Left colon (tissue), 2 donors: Measurements from ENCODE around the gene PGC. TPM values are rescaled to one million over a fixed set of nuclear protein-coding genes. Genes with fewer than 3 reads are reported as not detected.

Source experiments
- ATAC-seq: fragments of 200-7000 bp; cut with Tn5 transposase; one replicate; pipeline ENCODE4 v1.9.1; 2020; ENCODE audit warnings: mild to moderate bottlenecking, moderate library complexity
- DNase-seq, 2 donors: peaks; one replicate each; pipeline ENCODE4 v3.0.0-alpha.2; 2020
- intact Hi-C, 2 donors: fragments of 100-400 bp; cut with DNase I in 1 of 2; cut with micrococcal nuclease in 1 of 2; formaldehyde crosslinking; loops; one replicate each; pipeline versions ENCODE4 v1.11.2 to v1.14.0; 2022; cut with DNase I, micrococcal nuclease
- long read RNA-seq: library from polyadenylated mRNA; unstranded; transcript quantifications from one replicate; pipeline ENCODE4 v2.0.0, GENCODE V29; 2021
- total RNA-seq, 2 donors: library from RNA; stranded (reverse); fragmentation: NEBNext Ultra II Directional; extraction: Animal tissue kit (Norgen Biotek cat#: 25700); gene quantifications; one replicate each; pipeline ENCODE4 v1.2.1, GENCODE V29; 2021
- donor health status: DM: no; HTN: no; CAD: no.
- donor health status: DM: yes; HTN: yes; CAD: no.

PGC gene
- total RNA-seq = not detected
- long read RNA-seq = 0 reads

DNA sequence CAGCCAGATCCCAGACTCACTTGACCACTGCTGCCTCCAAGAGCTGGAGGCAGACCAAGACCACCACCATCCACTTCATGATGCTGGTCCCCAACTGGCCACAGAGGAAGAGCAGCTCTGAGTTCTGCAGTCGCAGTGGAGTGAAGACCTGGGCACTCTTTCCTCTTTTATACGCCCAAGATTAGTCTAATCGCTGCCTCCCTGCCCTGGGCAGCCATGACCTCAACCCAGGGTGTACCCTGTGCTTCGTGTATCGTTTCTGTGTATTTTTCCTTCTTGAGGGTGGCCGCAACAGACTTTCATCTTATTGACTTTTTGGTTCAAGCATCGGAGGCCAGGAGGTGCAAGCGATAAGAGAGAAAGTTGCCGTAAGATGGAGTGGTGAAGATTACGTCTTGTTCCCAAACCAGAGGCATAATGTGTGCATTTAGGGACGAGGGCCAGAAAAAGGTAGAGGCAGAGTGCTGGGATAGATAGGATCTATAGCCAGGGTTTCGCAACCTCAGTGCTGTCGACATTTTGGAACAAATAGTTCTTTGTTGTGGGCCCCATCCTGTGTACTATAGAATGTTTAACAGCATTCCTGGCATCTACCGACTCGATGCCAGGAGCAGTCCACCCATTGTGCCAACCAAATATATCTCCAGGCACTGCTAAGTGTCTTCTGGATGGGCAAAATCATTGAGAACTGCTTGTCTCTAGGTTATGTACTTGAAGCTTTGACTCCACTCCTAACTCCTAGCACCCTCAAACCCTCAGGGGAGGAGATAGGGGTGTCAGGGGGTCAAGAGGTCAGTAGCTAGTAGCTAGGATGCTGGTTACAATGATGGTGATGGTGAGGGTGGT is at the start of gene PGC:
PGC (minus strand) TSS at position 142 of the 846 bp plus-strand sequence; CDS start at position 79, 63 bp downstream.
- DNase-seq (no peak), ATAC-seq (no peak)
- intact Hi-C loops = no loop called here

DNA sequence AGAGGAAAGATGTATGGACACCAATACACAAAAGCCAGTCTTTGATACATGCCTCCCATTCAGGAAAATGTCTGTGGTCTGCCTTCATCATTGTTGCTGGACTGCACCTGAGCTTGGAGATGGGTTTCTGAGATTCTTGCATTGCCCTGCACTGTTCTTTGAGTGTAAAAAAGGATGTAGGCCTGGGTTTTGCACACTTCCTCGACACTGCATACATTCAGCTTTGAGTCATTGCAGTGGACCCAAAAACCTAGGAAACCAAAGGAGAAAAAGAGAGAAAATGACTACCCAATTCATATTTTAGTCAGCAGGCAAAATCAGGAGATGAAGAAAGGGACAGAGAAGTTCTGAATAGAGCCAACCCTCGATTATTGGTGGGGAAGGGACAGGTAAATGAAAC is 49.3 kb upstream of the PGC start:
- no peak for ATAC-seq
- intact Hi-C loops = no loop called here
- no peak for DNase-seq

DNA sequence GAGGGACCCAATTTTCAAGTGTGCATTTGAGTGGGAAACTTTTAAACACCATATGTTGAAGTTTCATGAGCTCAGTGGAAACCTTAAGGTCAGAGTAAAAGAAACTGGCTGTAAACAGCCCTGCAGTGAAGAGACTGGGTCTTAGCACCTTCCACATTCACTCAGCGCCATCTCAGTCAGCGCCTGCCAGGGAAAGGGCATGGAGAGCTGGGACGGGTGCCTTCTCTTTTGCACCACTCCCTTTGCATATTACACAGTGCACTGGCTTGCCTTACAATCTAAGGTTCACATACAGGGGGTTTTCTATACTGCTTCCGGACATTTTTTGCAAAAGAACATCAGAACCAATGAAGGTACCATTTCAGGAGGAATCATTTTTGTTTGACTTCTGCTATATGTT is 44.8 kb upstream of the PGC start:
- ATAC-seq (no peak), DNase-seq (no peak)
- intact Hi-C loops = no loop called here

DNA sequence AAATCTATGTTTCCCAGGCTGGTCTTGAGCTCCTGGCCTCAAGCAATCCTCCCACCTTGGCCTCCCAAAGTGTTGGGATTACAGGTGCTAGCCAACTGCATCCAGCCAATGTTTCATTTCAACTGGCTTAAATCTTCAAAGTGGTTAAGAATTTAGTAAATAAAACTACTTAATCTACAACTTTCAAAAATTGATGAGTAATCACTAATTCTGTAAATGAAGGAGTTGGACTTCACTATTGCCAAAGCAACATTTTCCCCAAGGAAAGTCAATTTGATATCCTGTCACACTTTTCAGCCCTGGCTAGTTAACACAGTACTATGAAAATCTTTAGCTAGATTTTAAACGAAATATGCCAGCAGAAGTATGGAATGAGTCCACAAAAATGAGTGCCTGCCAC is 44.1 kb upstream of the PGC start:
- DNase-seq = no peak
- intact Hi-C loops = no loop called here
- ATAC-seq = no peak

DNA sequence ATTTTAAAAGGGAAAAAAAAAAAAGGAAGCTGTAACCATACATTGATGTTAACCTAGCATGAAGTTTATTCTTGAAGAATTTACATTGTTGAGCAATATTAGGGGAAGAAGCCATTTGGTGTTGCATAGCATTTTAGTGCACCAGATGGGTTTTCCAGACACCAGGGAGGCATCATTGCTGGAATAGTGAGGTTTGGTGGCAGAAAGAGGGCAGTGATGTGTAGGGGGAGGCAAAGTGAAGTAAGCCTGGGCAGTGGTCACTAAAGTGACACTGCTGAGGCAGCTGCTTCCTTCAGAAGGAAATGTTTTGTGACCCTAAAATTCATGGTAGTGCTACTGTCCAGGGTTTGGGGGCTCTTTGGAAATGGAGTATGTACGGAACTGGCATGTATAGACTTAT is 42.8 kb upstream of the PGC start:
- intact Hi-C loops = no loop called here
- DNase-seq (no peak), ATAC-seq (no peak)

DNA sequence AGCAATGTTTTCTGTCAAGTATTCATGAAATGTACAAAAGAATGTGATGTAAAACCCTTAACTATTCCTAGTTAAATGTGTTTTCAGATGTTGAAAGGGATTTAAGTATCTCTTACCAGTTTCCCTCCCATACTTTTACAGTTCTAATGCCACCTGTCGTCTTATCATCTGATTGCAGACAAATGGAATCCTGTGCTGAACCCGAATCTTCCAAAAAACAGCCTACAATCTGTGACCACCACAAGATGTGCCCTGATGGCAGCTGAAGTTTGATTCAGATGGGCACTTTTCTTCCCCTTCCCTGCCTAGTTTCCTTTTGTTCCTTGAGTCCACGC is 42.2 kb upstream of the PGC start:
- DNase-seq (no peak), ATAC-seq (no peak)
- intact Hi-C loops = loop anchor here (5.0 to 10.0 kb wide), 2 partner anchors 133 to 255 kb away; partner anchors contain the start of genes BYSL (in 1 of the 2) and MED20 (in 1 of the 2)

DNA sequence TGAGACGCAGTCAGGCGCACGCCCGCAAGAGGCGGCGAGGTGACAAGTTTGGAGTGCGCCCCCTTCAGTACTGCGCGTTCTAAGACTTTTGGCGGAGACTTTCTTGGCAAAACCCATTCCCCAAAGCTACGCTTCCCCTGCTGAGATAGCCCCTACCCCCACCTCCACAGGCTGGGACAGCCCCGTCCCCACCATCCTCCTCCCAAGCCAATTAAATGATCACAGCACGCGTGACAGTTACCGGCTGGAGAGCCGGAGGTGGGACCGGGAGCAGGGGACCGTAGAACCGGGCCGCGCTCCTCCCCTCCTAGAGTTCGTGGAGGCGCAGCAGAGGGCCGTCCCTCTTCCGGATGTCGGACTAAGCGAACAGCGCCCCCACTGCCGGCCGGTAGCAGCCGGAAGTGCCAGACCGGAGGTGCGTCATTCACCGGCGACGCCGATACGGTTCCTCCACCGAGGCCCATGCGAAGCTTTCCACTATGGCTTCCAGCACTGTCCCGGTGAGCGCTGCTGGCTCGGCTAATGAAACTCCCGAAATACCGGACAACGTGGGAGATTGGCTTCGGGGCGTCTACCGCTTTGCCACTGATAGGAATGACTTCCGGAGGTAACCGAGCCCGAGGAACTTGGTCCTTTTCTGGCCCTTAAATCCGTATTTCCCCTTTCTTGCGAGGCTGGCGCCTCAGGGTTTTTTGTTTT is 40.2 kb upstream of the PGC start, which contains the start of gene TOMM6:
TOMM6 (plus strand) TSS at position 476 of the 699 bp plus-strand sequence; CDS start at position 480, 4 bp downstream.
- DNase-seq = peak; percentile 95 to 97
- intact Hi-C loops = loop anchor here (5.0 to 10.0 kb wide), 2 partner anchors 135 to 257 kb away; partner anchors contain the start of genes BYSL (in 1 of the 2) and MED20 (in 1 of the 2)

DNA sequence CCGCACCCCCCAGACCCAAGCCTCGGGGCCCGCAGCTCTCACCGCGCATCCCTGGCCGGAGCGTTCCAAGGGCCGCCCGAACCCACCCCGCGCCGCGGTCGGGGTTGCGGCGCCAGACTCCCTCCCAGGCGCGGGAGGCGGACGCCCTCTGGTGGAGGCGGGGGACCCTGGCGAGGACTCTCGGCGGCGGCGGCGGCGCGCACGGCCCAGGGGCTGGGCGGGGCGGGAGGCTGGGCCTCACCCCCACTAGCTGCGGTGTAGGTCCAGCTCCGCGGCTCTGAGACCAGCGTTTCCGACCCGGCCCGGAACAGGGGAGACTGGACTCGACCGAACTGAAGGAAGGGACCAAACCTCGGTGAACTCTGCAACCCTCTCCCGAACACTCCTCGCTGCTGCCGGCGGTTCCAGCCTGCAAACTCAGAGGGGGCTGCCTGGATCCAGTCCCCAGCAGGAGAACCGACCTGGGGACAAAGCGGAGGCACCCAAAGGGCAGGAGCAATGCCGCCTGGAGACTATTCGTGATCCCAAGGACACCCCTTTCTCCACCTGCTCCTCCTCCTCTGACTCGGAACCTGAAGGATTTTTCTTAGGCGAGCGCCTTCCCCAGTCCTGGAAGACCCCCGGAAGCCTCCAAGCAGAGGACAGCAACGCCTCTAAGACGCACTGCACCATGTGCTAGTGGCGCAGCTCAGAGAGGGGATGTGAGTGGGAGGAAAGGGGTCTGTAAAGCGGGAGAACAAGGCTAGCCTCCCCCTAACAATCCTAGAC is 39.4 kb upstream of the PGC start:
- ATAC-seq (peak; percentile 82), DNase-seq (peak; percentile 83 to 92)
- intact Hi-C loops = loop anchor here (5.0 to 10.0 kb wide), 2 partner anchors 136 to 258 kb away; partner anchors contain the start of genes BYSL (in 1 of the 2) and MED20 (in 1 of the 2)

More for the DNA sequence above, 40.2 kb upstream of the PGC start, which contains the start of gene TOMM6:
- ATAC-seq = peak; percentile 84

DNA sequence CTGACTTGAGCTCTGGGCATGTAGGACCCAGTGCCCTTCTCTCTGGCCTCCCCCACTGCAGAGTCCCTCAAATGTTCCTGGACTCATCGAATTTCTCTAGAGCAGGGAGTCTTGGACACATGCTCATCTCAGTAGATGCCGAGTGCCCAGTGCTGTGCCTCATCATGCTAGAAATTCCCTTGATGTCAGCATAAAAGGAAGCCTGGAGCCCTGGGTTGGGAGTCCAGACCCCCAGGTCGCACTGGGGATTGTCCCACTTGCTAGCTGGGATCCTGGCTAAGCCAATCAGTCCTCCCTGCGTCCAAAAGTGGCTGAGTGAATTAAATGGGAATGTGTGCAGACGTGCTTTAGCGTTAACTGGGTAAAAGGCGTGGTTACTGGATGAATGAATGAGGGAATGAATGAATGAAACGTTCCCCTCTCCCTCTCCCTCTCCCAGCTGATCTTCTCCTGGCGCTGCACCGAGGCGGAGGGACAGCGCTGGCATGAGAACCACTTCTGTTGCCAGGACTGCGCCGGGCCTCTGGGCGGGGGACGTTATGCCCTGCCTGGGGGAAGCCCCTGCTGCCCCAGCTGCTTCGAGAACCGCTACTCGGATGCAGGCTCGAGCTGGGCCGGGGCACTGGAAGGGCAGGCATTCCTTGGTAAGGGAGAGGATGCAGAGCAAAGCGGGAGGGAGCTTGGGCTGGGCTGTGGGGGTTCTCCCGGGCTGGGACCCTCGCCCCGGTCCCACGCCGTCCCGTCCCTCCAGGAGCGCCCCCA is 38.7 kb upstream of the PGC start:
- ATAC-seq (no peak), DNase-seq (peak in 1 of 2 donors; percentile 39)
- intact Hi-C loops = loop anchor here (5.0 to 10.0 kb wide), 2 partner anchors 136 to 259 kb away; partner anchors contain the start of genes BYSL (in 1 of the 2) and MED20 (in 1 of the 2)

DNA sequence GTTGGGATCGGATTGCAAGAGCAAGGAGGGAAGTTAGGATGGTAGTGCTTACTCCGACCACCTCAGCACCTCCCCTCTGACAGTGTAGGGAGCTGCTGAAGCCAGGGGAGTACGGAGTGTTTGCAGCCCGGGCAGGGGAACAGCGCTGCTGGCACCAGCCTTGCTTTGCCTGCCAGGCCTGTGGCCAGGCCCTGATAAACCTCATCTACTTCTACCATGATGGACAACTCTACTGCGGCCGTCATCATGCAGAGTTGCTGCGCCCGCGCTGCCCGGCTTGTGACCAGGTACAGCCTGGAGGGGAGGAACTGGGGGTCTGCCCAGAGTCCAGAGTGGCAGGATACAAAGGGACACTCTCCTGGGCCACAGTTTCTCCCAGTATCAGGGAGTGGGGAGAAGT is 38.1 kb upstream of the PGC start:
- no peak for ATAC-seq
- no peak for DNase-seq
- intact Hi-C loops = loop anchor here (5.0 to 10.0 kb wide), 2 partner anchors 137 to 260 kb away; partner anchors contain the start of genes BYSL (in 1 of the 2) and MED20 (in 1 of the 2)

DNA sequence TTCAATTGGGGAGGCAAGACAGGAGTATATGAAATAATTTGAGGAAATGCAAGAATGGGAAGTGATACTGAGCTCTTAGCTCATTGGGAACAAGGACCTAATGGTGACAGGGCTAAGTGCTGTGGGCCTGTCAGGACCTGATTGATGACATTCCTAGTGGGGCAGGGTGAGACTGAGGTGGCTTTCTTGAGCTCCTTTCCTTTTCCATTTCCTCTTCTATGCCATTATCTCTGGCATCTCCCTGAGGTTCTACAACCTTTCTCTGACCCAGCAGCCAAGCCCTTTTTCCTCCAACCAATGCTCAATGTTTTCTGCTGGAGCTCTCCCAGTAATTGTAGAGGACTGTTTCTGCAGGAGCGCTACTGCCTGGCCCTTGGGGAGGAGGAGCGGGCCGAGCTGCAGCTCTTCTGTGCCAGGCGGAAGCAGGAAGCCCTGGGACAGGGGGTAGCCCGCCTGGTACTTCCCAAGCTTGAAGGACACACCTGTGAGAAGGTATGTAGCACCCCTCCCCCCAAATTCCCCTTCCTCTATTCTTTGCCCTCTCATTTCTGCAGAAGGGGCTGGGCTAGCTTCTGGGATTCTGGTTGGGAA is 37.5 kb upstream of the PGC start:
- intact Hi-C loops = loop anchor here (5.0 to 10.0 kb wide), 3 partner anchors 138 to 263 kb away; partner anchors contain the start of genes BYSL (in 1 of the 2) and MED20 (in 1 of the 2)
- ATAC-seq (no peak), DNase-seq (no peak)

DNA sequence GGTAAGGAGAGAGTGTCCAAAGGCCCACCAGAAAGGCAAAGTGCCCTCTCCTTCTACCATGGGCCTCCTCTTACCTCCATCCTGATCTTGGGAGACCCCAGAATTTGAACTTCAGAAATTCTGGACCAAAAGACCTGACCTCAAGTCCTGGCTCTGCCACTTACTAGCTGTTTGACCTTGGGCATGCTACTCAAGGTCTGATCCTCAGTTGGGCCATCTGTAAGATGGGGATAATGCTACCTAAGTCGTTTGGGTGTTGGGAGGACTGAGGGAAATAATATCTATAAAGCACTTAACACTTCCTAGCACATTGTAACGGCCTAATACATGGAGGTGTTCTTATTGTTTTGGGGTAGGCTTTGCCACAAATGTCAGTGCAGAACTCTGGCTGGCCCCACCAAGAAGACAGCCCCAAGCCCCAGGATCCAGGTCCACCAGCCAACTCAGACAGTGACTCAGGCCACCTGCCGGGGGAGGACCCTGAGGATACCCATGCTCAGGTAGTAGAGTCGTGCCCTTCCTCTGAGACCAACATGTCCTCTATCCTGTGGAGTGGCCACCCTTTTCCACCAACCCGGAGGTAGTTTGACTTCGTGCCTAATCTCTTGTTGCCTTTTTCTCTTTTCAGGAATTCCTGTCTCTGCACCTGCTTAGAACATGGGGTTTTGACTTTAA is 36.0 kb upstream of the PGC start:
- DNase-seq (no peak), ATAC-seq (no peak)
- intact Hi-C loops = loop anchor here (5.0 to 10.0 kb wide), 2 partner anchors 262 to 264 kb away; no protein-coding TSS in a partner anchor

DNA sequence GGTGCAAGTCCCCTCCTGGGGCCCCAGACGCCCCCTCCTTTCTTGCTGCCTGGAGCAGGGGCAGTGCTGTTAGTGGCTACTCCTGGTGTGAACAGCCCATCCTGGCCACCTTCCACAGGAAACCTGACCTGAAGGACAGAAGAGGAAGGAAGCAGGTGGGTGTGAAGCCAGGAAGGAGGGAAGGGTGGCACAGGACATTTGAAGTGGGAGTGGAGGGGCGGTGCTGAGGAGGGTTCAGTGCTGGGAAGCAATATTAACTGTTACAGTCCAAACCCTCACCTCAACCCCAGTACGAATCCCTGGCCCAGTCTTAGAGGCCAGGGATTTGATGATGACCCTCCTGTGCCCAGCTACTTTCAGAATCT is 34.2 kb upstream of the PGC start:
- ATAC-seq = peak; percentile 33
- peak; percentile 55 to 76 for DNase-seq
- intact Hi-C loops = loop anchor here (5.0 to 10.0 kb wide), 2 partner anchors 263 to 266 kb away; no protein-coding TSS in a partner anchor

DNA sequence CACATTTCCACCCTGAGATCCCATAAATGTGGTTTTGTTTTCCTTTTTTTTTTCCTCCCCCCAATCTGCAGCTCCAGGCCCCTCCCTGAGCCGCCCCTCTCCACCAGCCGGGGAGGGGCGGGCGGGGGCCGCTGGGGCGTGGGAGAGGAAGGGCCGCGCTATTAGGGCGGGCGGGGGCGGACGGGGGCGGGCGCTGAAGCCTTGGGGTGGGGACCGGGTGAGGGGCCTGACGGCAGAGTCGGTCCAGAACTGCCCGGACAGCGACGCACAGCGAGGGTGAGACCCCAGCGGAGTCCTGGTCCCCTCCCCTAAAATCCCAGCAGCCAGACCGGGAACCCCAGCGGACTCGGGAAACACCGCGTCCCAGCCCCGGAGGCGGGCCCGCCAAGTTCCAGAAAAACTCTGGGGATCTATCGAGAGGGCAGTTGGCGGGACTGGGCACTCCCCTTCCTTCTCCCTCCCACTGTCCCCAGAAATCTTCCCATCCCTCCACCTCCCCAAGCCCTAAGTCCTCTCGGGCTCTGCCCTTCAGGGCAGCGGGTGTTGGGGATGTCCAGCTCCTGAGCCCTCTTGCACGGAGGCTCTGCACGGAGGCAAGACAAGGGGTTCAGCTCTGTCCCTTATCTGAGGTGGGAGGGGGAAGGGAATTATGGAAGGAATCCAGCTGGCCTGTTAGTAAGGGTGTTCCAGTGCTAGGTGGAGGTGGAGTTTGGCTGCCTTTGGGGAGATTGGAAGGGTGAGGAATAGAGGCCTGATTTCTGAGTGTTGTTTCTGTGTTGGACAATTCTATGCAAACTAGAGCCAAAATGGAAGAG is 33.6 kb upstream of the PGC start, which contains the start of gene PRICKLE4:
PRICKLE4 (plus strand) TSS at position 232 of the 815 bp plus-strand sequence. CDS start 2,692 bp downstream, outside the sequence.
- intact Hi-C loops = loop anchor here (5.0 to 10.0 kb wide), 2 partner anchors 264 to 267 kb away; no protein-coding TSS in a partner anchor
- ATAC-seq (peak; percentile 49), DNase-seq (peak; percentile 57 to 60)

DNA sequence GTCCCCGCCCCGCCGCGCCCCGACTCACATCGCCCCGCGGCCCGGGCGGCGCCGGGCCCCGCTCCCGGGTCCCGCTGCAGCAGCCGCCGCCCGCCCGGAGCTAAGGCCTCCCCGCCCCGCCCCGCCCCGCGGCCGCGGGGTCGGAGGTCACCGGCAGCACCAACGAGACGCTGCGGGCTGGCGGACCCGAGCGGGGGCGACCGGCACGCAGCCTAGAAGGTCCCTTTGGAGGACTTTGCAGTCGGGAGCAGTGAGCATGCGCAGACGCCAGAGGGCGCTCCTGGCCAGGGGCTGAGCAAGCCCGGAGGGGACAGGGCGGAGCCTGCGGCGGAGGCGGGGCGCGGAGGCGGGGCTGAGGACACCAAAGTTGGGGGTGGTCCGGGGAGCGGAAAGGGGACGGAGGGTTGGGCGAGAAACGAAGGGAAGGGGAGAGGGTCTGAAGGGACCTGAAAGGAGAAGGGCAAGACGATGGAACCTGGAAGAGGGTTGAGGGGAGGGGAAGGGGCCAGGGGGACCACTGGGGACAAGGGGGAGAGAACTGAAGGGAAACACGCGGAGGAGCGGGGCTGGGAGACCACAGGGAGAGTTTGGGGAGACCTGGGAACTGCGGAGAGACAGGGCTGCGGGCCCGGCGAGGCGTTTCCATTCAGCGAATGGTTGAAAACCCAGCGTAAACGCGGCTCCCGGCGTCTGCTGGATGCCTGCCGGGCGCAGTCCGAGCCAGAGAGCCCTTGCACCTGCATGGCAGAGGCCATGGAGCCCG is 32.8 kb upstream of the PGC start, which contains the start of gene FRS3:
FRS3 (minus strand) TSS at position 113 of the 763 bp plus-strand sequence. CDS start 2,913 bp downstream, outside the sequence.
- ATAC-seq (peak; percentile 81), DNase-seq (peak; percentile 98 to 99)
- intact Hi-C loops = loop anchor here (5.0 to 10.0 kb wide), 2 partner anchors 265 to 267 kb away; no protein-coding TSS in a partner anchor
